A549 treated with GW870086 at 1 μM for 4 hours (cell line): ENCODE measurements around the gene HACD3. TPM values are rescaled to one million over a fixed set of nuclear protein-coding genes. Genes with fewer than 3 reads are reported as not detected.

Source experiments
- total RNA-seq: library from RNA; stranded (reverse); fragments of 200-300 nt; extraction: Qiagen RNA extraction; gene quantifications from 5 replicates; pipeline ENCODE4 v1.2.3, GENCODE V29; 2022; ENCODE audit warnings: low read depth

The HACD3 gene, protein sequence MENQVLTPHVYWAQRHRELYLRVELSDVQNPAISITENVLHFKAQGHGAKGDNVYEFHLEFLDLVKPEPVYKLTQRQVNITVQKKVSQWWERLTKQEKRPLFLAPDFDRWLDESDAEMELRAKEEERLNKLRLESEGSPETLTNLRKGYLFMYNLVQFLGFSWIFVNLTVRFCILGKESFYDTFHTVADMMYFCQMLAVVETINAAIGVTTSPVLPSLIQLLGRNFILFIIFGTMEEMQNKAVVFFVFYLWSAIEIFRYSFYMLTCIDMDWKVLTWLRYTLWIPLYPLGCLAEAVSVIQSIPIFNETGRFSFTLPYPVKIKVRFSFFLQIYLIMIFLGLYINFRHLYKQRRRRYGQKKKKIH
- 123 to 157 TPM (median 143 TPM) in 5 replicates for total RNA-seq

DNA sequence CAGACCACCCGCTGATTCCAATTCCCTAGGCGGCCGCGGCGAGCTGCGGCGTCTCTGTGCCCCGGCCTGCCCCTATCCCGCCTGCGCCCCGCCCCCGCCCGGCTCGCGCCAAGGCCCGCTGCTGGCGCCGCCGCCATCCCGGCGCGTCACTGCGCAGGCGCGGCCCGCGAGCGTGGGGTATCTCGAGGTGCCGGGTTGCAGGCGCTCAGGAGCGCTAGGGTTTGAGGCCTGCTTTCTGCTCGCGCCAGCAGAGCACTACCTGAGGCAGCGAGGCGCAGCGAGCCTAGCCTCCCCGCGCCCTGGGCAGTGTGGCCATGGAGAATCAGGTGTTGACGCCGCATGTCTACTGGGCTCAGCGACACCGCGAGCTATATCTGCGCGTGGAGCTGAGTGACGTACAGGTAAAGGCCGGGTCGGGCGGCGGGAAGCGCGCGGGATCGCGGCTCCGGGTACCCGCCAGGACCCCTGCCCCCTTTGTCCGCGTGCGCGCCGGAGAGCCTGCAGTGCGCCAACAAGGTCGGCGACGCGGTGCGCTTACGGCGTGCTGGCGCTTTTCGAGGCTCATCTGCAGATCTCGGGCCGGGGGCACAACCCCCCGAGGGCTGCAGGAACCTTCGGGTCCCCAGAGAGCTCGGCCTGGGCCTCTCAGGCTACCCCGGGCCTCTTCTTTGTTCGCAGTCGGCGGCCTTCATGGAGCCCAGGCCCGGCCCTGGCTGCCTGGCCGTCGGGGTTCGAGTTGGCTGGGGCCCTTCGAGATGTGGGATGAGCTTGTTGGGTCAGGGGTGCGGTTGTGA is at the start of gene HACD3:
HACD3 (plus strand) TSS at position 146 of the 794 bp plus-strand sequence; CDS start at position 315, 169 bp downstream.

DNA sequence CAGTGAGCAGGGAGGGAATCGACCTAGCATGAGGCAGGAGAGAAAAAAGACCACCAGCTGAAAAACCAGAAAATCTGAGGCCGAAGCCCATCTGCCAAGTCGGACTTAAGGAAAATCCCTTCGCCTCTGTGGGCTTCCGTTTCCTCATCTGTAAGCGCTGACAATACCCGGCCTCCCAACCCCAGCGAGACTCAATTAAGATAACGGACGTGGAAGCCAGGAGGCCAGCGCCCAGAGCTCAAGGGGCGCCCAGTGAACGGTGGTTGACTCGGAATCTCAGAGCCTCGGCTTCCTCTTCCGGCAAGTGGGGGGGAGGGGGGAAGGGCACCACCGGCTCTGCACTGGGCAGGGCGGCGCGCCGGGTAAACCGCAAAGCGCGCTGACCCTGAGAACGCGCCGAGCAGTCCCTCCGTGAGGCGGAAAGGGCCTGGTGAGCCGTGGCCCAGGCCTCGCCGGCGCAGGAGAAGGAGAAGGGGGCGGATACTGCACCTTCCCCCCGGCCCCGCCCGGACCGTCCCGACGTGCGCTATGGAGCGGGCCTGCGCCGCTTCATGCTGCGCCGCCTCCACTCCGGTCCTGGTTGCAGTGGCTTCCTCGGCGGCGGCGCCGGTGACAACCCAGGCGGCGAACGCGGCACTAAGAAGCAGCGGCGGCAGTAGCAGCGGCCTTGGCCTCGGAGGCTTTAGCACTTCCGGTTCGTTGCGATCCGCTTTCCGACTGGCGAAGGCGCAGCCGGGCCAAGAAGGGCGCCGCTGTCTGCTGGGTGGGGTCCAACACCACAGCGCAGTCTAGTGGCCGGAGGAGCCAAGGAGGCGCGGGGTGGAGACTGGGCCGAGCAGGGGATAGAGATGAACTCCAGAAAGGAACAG is 13.0 kb upstream of the HACD3 start, which contains the start of gene DPP8:
DPP8 (minus strand) TSS at position 693 of the 869 bp plus-strand sequence. CDS start 5,136 bp downstream, outside the sequence.

DNA sequence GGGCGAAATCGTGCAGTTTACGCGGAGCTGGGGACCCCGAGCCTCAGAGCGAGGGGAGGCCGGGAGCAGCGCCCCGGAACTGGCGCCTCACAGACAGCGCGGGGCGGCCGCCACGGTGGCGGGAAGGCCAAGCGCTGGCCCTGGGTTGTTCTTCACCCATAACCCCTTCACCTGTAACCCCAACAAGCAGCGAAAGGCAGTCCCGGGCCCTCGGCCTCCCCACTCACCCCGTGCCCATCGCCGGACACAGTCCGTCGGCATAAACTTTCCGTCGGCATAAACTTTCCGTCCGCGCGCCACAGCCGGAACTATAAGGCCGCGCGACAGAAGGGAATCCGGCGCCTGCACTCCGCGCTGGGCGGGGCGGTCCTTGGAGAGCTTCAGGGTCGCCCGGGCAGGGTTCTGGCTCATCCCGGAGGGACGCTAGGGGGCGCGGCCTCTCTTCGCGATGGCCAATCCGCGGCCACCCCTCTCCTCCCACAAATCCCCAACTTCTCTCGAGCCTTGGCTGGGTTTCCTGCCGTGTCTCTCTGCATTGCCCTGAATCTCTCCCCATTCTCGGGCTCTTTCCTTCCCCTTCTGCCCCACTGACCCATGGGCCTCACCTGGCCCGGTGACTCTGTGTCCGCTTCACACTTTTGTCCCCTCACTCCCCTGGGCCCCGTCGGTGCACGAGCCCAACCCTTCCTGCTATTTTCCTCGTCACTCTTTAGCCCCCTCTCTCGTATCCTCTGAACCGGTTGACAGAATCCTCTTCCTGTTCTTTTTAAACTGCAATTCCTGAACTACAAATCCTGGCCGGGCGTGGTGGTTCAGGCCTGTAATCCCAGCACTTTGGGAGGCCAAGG is 80.8 kb downstream of the HACD3 start, which contains the start of gene INTS14:
INTS14 (minus strand) TSS at position 261 of the 848 bp plus-strand sequence. CDS start 3,751 bp downstream, outside the sequence.

DNA sequence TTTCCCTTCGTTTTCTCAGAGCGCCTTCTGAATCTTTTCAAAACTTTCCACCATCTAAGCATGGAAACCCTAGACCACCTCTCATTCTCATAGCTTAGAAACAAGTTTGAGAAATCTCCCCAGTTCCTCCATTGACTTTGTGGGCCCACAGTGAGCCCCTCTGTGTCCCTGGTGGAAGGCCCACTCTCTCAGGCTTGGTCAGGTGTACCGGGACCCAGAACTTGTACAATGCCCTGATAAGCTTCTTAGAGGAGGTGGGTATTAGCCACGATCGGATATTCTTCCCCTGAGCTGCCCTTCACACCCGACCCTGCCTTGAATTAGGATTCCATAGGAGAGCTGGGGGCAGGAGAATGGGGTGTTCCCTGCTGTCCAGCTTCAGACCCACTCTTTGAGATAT is 91.4 kb downstream of the HACD3 start, which contains the start of gene SLC24A1:
SLC24A1 (plus strand) TSS at position 301 of the 400 bp plus-strand sequence. CDS start 2,143 bp downstream, outside the sequence.

Other genes with a start within 250 kb of the HACD3 start
- gene PARP16, start 243.6 kb upstream of the HACD3 start, total RNA-seq: 10.3 to 11.3 TPM (median 10.8 TPM) in 5 replicates
- gene RNU5A-1, start 234.4 kb upstream of the HACD3 start, total RNA-seq: not detected in 5 replicates
- not detected in 5 replicates for gene RNU5B-1, start 225.8 kb upstream of the HACD3 start, total RNA-seq
- 0.09 to 0.23 TPM (median 0.16 TPM) in 5 replicates for gene IGDCC3, start 152.5 kb upstream of the HACD3 start, total RNA-seq
- 2.2 to 2.8 TPM (median 2.5 TPM) in 5 replicates for gene IGDCC4, start 107.5 kb upstream of the HACD3 start, total RNA-seq
- 17.4 to 30.0 TPM (median 27.5 TPM) in 5 replicates for gene DPP8, start 12.8 kb upstream of the HACD3 start, total RNA-seq
- gene INTS14, start 80.7 kb downstream of the HACD3 start, total RNA-seq: 42.4 to 46.5 TPM (median 43.2 TPM) in 5 replicates
- 2.2 to 5.0 TPM (median 4.1 TPM) in 5 replicates for gene SLC24A1, start 91.5 kb downstream of the HACD3 start, total RNA-seq